Measurements from ENCODE around the gene TTLL12. TPM values are rescaled to one million over a fixed set of nuclear protein-coding genes. Genes with fewer than 3 reads are reported as not detected.

Gene TTLL12
- total RNA-seq, 2 experiments from 2014 or later: 66.5 to 71.5 TPM

- Histone ChIP-seq H3K27ac (ENCODE audit: low read depth, low read length, poor library complexity, severe bottlenecking) (peak overlapping the region; percentile 96), H4K20me1 (ENCODE audit: insufficient read depth, low read length) (no peaks in the 10 kb centered on the region), H3K9me3 (ENCODE audit: low read length) (no peaks in the 10 kb centered on the region), H3K4me3 (ENCODE audit: low read depth, low read length, poor library complexity, severe bottlenecking) (peak overlapping the region; percentile 54), H3K4me1 (ENCODE audit: insufficient read depth, low read length, poor library complexity, severe bottlenecking) (peaks cover 100% of the 10 kb centered on the region), H3K36me3 (ENCODE audit: insufficient read depth, low read length) (peaks cover 78% of the 10 kb centered on the region), H3K4me2 (ENCODE audit: low read length) (peak overlapping the region; percentile 89), H2AFZ (ENCODE audit: low read length) (no peak overlapping the region), H3K79me2 (ENCODE audit: insufficient read depth, low read depth, low read length) (peaks cover 95% of the 10 kb centered on the region), H3K9me2 (ENCODE audit: insufficient read depth, low read length) (no peaks in the 10 kb centered on the region)
- intact Hi-C loops (cut with micrococcal nuclease; ENCODE audit: unreplicated experiment): loop anchor here (5.0 kb wide), 1 partner anchor 401 kb away; no protein-coding TSS in a partner anchor
- BruUV-seq (replicated peaks): no TSS peak
- POLR2A ChIA-PET: interaction anchor here (0.5 to 1.0 kb wide), 2 partner anchors 10 to 26 kb away, joined by 4 to 5 read pairs; no protein-coding TSS in a partner anchor
- TF ChIP-seq EZH2phosphoT487 (IDR thresholded peaks at IDR 0.05; ENCODE audit: borderline replicate concordance, low read depth, low read length) (no peak), CTCF (conservative IDR thresholded peaks at IDR 0.05; ENCODE audit: low read length) (no peak)
- peak; percentile 54 for DNase-seq (ENCODE audit: low spot score)
- CTCF ChIA-PET (ENCODE audit: unreplicated experiment): no interaction called here
These were observed 68.7 kb downstream of the TTLL12 start for GRCh38 chr22:43118024-43118849.

GRCh38 chr22:43116932-43117331 is 70.0 kb downstream of the TTLL12 start:
- H3K9me2 ChIP-seq (ENCODE audit: insufficient read depth, low read length): no peaks in the 10 kb centered on the region
- no TSS peak for BruUV-seq (replicated peaks)
- H3K36me3 ChIP-seq (ENCODE audit: insufficient read depth, low read length): peaks cover 78% of the 10 kb centered on the region
- no peaks in the 10 kb centered on the region for H3K9me3 ChIP-seq (ENCODE audit: low read length)
- no peak overlapping the region for H2AFZ ChIP-seq (ENCODE audit: low read length)
- TF ChIP-seq CTCF (conservative IDR thresholded peaks at IDR 0.05; ENCODE audit: low read length): no peak
- no peak for TF ChIP-seq EZH2phosphoT487 (IDR thresholded peaks at IDR 0.05; ENCODE audit: borderline replicate concordance, low read depth, low read length)
- DNase-seq (ENCODE audit: low spot score): peak; percentile 60
- peak overlapping the region; percentile 45 for H3K4me3 ChIP-seq (ENCODE audit: low read depth, low read length, poor library complexity, severe bottlenecking)
- H3K4me2 ChIP-seq (ENCODE audit: low read length): peak overlapping the region; percentile 89
- ChIA-PET POLR2A (interaction anchor here (0.6 kb wide), 2 partner anchors 575 to 1170 kb away, joined by 3 read pairs; partner anchors contain the start of gene CENPM), CTCF (ENCODE audit: unreplicated experiment) (no interaction called here)
- peaks cover 99% of the 10 kb centered on the region for H3K4me1 ChIP-seq (ENCODE audit: insufficient read depth, low read length, poor library complexity, severe bottlenecking)
- intact Hi-C loops (cut with micrococcal nuclease; ENCODE audit: unreplicated experiment): loop anchor here (5.0 kb wide), 1 partner anchor 400 kb away; no protein-coding TSS in a partner anchor
- peaks cover 95% of the 10 kb centered on the region for H3K79me2 ChIP-seq (ENCODE audit: insufficient read depth, low read depth, low read length)
- no peaks in the 10 kb centered on the region for H4K20me1 ChIP-seq (ENCODE audit: insufficient read depth, low read length)
- peak overlapping the region; percentile 96 for H3K27ac ChIP-seq (ENCODE audit: low read depth, low read length, poor library complexity, severe bottlenecking)

Other genes with a start within 250 kb of the TTLL12 start
- gene PACSIN2, start 172.0 kb downstream of the TTLL12 start, total RNA-seq (2014; rRNA removed; shearing (Covaris generic)): 25.4 and 29.6 TPM in 2 replicates
- 38.5 and 41.7 TPM in 2 replicates for gene PACSIN2, start 172.0 kb downstream of the TTLL12 start, total RNA-seq (2022)
- 5.5 and 5.8 TPM in 2 replicates for gene TTLL1, start 97.7 kb downstream of the TTLL12 start, total RNA-seq (2014; rRNA removed; shearing (Covaris generic))
- gene TTLL1, start 97.7 kb downstream of the TTLL12 start, total RNA-seq (2022): 7.1 and 9.9 TPM in 2 replicates
- gene BIK, start 76.4 kb downstream of the TTLL12 start, total RNA-seq (2014; rRNA removed; shearing (Covaris generic)): 104 and 143 TPM in 2 replicates
- 67.6 and 88.4 TPM in 2 replicates for gene BIK, start 76.4 kb downstream of the TTLL12 start, total RNA-seq (2022)
- gene MCAT, start 43.7 kb downstream of the TTLL12 start, total RNA-seq (2014; rRNA removed; shearing (Covaris generic)): 28.4 and 30.6 TPM in 2 replicates
- 23.1 and 33.2 TPM in 2 replicates for gene MCAT, start 43.7 kb downstream of the TTLL12 start, total RNA-seq (2022)
- gene TSPO, start 35.6 kb downstream of the TTLL12 start, total RNA-seq (2014; rRNA removed; shearing (Covaris generic)): 47.1 and 59.6 TPM in 2 replicates
- 55.5 and 69.9 TPM in 2 replicates for gene TSPO, start 35.6 kb downstream of the TTLL12 start, total RNA-seq (2022)
- gene SCUBE1, start 156.2 kb upstream of the TTLL12 start, total RNA-seq (2014; rRNA removed; shearing (Covaris generic)): not detected in 2 replicates
- gene SCUBE1, start 156.2 kb upstream of the TTLL12 start, total RNA-seq (2022): not detected in 2 replicates
- gene MPPED1, start 224.9 kb upstream of the TTLL12 start, total RNA-seq (2014; rRNA removed; shearing (Covaris generic)): not detected in 2 replicates
- gene MPPED1, start 224.9 kb upstream of the TTLL12 start, total RNA-seq (2022): not detected in 2 replicates

Data from OCI-LY7 (cell line).